Mesothelial cell of epicardium (in vitro differentiated cells): ENCODE results near the gene ACTR6. TPM values are rescaled to one million over a fixed set of nuclear protein-coding genes. Genes with fewer than 3 reads are reported as not detected.

Experiments used
- DNase-seq, 2 experiments: peaks; one replicate each; pipeline ENCODE4 v3.0.0; 2021; ENCODE audit warnings: low spot score in 2 of 2; ENCODE audit not compliant: unreplicated experiment in 2 of 2
- H3K27ac Mint-ChIP-seq: 2 replicates; pipeline ENCODE4 v1.8.0; 2021; ENCODE audit warnings: mixed read lengths
- H3K27me3 Mint-ChIP-seq: 2 replicates; pipeline ENCODE4 v1.8.0; 2021; ENCODE audit warnings: low read depth, mixed read lengths
- H3K36me3 Mint-ChIP-seq: 2 replicates; pipeline ENCODE4 v1.8.0; 2021; ENCODE audit warnings: mixed read lengths
- H3K4me1 Mint-ChIP-seq: 2 replicates; pipeline ENCODE4 v1.8.0; 2021; ENCODE audit warnings: mixed read lengths
- H3K4me3 Mint-ChIP-seq: 2 replicates; pipeline ENCODE4 v1.8.0; 2021; ENCODE audit warnings: mild to moderate bottlenecking, moderate library complexity, mixed read lengths
- H3K9me3 Mint-ChIP-seq: 2 replicates; pipeline ENCODE4 v1.8.0; 2021; ENCODE audit warnings: mixed read lengths
- CTCF ChIP-seq: fragments of 200-600 bp; sonication (generic); IDR thresholded peaks from one replicate; pipeline ENCODE4 v1.5.0; 2021; ENCODE audit warnings: antibody characterized with exemption; ENCODE audit not compliant: unreplicated experiment
- total RNA-seq: library from RNA; stranded (reverse); gene quantifications from 3 replicates; pipeline ENCODE4 v1.2.1, GENCODE V29; 2021

The ACTR6 gene
- total RNA-seq, 1 donor from 2014 or later, result 25.5 TPM

GRCh38 chr12:100165356-100165755, 35.3 kb upstream of the ACTR6 start:
- Mint-ChIP-seq H3K9me3 (no peaks in the 10 kb centered on the region), H3K4me1 (peaks cover 21% of the 10 kb centered on the region), H3K27ac (no peak overlapping the region), H3K27me3 (no peaks in the 10 kb centered on the region), H3K36me3 (no peaks in the 10 kb centered on the region), H3K4me3 (no peak overlapping the region)
- TF ChIP-seq CTCF, result no peak
- DNase-seq, result no peak

GRCh38 chr12:100166232-100166631, 34.4 kb upstream of the ACTR6 start:
- H3K36me3 Mint-ChIP-seq, result no peaks in the 10 kb centered on the region
- no peak for TF ChIP-seq CTCF
- no peak overlapping the region for H3K4me3 Mint-ChIP-seq
- DNase-seq, result no peak
- H3K9me3 Mint-ChIP-seq, result no peaks in the 10 kb centered on the region
- H3K27me3 Mint-ChIP-seq, result no peaks in the 10 kb centered on the region
- peaks cover 30% of the 10 kb centered on the region for H3K4me1 Mint-ChIP-seq
- H3K27ac Mint-ChIP-seq, result no peak overlapping the region

GRCh38 chr12:100168562-100168961, 32.1 kb upstream of the ACTR6 start:
- no peak for DNase-seq
- no peak for TF ChIP-seq CTCF
- no peaks in the 10 kb centered on the region for H3K27me3 Mint-ChIP-seq
- H3K27ac Mint-ChIP-seq, result no peak overlapping the region
- H3K4me3 Mint-ChIP-seq, result no peak overlapping the region
- H3K9me3 Mint-ChIP-seq, result no peaks in the 10 kb centered on the region
- peaks cover 26% of the 10 kb centered on the region for H3K4me1 Mint-ChIP-seq
- H3K36me3 Mint-ChIP-seq, result no peaks in the 10 kb centered on the region

GRCh38 chr12:100169345-100169744, 31.3 kb upstream of the ACTR6 start:
- no peaks in the 10 kb centered on the region for H3K36me3 Mint-ChIP-seq
- TF ChIP-seq CTCF, result no peak

GRCh38 chr12:100170313-100170858, 30.2 kb upstream of the ACTR6 start:
- Mint-ChIP-seq H3K27me3 (no peaks in the 10 kb centered on the region), H3K4me1 (peaks cover 17% of the 10 kb centered on the region)
- no peak for DNase-seq

More at GRCh38 chr12:100169345-100169744, 31.3 kb upstream of the ACTR6 start:
- peaks cover 18% of the 10 kb centered on the region for H3K4me1 Mint-ChIP-seq
- no peak for DNase-seq
- no peak overlapping the region for H3K27ac Mint-ChIP-seq
- H3K27me3 Mint-ChIP-seq, result no peaks in the 10 kb centered on the region
- no peaks in the 10 kb centered on the region for H3K9me3 Mint-ChIP-seq
- H3K4me3 Mint-ChIP-seq, result no peak overlapping the region

More at GRCh38 chr12:100170313-100170858, 30.2 kb upstream of the ACTR6 start:
- Mint-ChIP-seq H3K9me3 (no peaks in the 10 kb centered on the region), H3K36me3 (no peaks in the 10 kb centered on the region), H3K4me3 (no peak overlapping the region), H3K27ac (peak overlapping the region; percentile 90)
- no peak for TF ChIP-seq CTCF
